ENCODE results near the gene RABL6.

The RABL6 gene

DNA sequence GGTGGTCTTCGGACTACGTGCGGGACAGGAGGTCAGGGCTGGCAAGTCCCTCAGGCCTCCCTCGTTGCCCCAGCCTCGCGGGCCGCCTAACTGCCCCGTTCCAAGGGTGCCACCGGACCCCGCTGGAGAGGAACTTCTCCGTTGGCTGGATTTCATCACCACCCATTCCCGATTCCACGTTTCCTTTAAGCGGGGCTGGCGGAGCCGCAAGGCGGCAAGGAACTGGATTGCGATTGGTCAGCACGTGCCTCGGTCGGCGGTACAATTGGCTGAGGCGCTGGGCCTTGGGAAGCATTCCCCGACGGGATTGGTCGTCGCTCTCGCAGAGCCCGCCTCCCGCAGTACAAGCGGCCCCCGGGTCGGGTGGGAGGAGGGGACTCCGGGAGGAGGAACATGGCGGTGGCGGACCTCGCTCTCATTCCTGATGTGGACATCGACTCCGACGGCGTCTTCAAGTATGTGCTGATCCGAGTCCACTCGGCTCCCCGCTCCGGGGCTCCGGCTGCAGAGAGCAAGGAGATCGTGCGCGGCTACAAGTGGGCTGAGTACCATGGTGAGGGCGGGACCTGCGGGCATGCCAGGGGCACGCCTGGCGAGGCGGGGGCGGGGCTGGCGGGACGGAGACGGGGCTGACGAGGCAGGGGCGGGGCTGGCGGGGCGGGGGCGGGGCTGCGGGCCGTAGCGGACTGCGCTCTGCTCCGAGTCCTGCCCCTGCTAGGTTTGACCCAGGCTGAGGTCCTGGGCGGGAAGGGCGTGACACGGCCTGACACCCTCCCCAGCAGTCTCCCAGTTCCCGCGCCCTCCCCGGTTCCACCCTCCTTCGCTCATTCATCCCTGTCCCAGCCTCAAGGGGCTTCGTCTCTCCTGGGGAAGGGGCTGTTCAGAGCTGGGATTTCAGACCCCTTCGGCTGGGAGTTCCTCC lies 41.6 kb downstream of the RABL6 start, which contains the start of gene PHPT1:
Gene PHPT1 (plus strand): TSS at position 372 of the 922 bp plus-strand sequence. CDS start 22 bp downstream, at position 394.
- peak; percentile 96 for DNase-seq

DNA sequence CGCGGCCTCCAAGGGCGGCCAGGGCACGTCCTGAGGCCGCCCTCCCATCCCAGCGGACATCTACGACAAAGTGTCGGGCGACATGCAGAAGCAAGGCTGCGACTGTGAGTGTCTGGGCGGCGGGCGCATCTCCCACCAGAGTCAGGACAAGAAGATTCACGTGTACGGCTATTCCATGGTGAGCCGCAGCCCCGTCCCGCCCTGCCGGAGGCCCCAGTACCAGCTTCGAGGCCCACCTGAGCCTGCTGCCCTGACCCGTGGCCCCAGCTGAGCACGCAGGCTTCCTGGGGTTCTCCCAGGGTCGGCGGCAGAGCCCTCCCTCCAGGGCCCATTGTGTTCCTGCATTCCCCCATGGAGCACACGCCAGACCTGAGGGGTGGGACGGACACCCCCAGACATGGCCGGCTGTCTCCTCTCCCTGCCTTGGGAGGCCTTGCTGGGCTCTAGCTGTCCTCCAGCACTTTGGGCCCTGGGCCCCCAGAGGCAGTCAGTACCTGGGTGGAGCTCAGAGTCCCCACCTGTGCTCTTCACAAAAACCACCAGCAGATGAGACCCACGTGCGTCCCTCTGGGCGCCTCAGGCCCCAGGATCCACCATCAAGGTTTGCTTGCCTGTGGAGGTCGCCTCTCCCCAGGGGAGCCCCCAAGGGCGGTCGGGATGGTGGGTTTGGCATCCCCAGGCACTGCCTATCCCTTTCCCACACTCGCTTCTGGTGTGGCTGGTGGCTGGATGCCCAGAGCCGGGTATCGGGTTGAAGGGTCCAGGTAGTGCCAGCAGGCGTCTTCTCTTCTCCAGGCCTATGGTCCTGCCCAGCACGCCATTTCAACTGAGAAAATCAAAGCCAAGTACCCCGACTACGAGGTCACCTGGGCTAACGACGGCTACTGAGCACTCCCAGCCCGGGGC lies 42.5 kb downstream of the RABL6 start:
- no peak for DNase-seq

DNA sequence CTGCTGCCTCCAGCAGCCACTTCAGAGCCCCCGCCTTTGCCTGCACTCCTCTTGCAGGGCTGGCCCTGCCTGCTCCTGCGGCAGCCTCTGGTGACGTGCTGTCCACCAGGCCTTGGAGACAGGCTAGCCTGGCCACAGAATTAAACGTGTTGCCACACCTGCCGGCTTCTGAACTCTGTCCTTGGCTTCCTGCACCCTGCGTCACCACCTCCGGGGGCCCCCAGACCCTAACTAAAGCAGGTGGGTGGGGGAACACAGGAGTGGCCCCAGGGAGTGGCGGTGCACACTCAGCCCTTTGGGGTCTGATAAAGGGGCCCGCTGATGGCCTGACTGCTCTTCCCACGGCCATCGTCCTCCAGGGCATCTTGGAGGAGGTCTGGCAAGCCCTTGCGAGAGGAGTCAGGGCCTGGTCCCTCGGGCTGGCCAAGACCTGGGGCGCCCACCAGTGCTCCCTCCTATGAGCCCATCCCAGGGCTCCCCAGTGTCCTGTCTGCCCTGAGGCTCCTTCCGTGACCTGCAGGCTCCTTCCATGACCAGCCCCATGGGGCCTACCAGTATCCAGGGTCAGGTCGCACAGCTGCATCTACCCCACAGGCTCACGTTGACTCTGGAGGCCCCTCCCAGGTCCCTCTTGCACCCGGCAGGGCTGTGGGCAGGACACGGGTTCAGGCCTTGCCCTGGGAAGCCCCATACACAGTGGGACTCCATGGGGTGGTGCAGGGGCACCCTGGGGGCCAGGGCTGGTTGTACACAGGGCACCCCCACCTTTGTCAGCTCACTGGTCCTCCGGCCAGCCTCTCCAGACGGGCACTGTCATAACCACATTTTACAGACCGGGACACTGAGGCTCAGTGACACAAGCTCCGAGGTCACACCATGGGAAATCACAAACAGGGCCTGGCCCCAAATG lies 43.4 kb downstream of the RABL6 start:
- no peak for DNase-seq

DNA sequence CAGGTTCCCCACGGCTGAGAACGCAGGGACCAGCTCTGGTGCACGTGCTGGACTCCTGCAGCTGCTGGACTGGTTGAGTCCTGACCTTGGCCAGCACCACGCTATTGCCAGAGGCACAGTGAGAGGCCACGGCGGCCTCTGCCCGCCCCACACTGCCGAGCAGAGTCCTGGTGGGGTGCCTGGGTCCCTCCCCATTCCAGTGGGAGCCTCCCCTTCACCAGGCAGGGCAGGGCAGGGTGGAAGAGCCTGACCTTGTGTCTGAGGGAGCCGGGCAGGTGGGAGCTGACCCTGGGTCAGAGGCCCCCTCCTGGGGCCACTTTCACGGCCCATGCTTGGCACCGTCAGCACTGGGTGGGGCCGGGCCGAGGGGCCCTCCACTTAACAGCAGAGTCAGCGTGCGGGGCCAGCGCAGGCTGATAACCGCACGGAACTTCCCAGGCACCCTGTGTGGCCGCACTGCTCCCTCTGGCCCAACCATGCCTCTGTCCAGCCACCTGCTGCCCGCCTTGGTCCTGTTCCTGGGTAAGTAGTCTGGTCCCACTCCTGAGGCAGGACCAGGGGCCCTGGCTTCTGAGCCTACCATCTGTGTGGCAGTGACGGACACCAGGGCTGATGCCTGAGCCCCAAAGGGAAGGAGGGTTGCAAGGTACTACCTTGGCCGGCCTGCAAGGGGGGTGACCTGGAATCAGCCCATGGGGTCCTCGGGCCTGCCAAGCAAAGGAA lies 44.4 kb downstream of the RABL6 start, which contains the start of gene MAMDC4:
Gene MAMDC4 (plus strand): TSS at position 406 of the 723 bp plus-strand sequence. CDS start 71 bp downstream, at position 477.
- DNase-seq, result no peak

DNA sequence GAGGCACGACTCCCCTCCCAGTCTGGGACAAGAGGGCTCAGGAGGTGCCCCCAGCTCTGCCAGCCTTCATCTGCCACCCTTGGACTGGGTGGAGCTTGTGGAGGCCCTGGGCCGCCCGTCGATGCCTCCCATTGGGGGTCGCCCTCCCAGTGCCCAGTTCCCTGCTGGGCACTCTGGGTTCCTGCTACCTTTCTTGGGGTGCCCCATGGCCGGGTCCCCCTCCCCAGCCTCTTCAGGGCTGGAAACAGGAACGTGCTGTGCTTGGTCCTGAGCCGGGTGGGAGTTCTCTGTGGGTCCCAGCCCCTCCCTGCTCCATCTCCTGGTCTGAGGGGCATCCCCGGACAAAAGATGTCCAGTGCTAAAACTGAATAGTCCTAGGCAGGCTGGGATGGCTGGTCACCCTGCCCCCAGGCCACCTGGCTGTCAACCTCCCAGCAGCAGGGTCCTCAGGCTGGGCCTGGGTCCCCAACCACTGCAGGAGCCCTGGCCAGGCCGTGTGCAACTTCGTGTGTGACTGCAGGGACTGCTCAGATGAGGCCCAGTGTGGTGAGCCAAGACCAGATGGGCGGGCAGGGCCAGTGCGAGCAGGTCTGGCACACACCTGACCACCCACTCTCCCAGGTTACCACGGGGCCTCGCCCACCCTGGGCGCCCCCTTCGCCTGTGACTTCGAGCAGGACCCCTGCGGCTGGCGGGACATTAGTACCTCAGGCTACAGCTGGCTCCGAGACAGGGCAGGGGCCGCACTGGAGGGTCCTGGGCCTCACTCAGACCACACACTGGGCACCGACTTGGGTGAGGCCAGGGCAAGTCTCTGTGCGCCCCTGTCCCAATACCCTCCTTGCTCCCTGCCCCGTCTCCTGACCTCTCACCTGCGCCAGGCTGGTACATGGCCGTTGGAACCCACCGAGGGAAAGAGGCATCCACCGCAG lies 45.2 kb downstream of the RABL6 start:
- DNase-seq, result no peak

DNA sequence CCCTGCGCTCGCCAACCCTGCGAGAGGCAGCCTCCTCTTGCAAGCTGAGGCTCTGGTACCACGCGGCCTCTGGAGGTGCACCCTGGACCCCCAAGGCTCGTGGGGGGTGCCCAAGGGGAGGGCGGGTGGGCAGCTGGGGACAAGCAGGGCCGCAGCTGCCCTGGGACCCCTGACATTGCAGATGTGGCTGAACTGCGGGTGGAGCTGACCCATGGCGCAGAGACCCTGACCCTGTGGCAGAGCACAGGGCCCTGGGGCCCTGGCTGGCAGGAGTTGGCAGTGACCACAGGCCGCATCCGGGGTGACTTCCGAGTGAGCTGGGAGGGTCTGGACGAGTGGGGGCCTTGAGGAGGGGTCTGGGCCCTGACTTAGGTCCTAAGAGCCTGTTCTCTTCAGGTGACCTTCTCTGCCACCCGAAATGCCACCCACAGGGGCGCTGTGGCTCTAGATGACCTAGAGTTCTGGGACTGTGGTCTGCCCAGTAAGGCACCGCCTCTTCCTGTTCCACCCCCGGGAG lies 45.9 kb downstream of the RABL6 start:
- no peak for DNase-seq

DNA sequence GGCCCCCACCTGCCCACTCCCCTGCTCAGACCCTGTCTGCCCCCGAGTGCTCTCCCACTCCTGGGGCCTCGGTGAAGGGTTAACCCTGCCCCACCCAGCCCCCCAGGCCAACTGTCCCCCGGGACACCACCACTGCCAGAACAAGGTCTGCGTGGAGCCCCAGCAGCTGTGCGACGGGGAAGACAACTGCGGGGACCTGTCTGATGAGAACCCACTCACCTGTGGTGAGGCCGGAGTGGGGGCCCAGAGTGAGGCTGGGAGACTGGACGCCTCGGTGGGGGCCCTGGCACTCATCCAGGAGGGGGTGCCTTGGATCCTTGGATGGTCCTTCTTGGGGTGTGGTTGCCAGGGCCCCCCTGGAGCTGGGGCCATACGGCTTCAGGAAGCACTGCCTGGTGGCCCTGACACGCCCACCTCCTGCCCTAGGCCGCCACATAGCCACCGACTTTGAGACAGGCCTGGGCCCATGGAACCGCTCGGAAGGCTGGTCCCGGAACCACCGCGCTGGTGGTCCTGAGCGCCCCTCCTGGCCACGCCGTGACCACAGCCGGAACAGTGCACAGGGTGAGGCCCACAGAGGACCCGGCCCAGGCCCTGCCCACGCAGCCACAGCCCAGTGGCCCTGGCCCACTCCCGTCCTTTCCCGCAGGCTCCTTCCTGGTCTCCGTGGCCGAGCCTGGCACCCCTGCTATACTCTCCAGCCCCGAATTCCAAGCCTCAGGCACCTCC lies 46.5 kb downstream of the RABL6 start:
- DNase-seq, result no peak

DNA sequence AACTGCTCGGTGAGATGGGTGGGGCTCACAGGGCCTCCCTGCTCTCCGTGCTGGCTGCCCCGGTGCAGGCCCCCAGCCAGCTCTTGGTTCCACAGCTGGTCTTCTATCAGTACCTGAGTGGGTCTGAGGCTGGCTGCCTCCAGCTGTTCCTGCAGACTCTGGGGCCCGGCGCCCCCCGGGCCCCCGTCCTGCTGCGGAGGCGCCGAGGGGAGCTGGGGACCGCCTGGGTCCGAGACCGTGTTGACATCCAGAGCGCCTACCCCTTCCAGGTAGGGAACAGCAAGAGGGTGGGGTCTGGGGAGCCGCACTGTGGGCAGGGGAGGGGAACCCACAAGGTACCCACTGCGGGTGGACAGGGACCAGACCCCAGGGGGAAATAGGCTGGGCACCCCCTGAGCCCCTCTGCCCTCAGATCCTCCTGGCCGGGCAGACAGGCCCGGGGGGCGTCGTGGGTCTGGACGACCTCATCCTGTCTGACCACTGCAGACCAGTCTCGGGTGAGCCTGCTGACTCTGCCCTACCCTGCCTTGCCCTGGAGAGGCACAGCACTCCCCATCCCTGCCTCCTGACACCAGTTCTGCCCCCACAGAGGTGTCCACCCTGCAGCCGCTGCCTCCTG lies 47.2 kb downstream of the RABL6 start:
- DNase-seq, result no peak

DNA sequence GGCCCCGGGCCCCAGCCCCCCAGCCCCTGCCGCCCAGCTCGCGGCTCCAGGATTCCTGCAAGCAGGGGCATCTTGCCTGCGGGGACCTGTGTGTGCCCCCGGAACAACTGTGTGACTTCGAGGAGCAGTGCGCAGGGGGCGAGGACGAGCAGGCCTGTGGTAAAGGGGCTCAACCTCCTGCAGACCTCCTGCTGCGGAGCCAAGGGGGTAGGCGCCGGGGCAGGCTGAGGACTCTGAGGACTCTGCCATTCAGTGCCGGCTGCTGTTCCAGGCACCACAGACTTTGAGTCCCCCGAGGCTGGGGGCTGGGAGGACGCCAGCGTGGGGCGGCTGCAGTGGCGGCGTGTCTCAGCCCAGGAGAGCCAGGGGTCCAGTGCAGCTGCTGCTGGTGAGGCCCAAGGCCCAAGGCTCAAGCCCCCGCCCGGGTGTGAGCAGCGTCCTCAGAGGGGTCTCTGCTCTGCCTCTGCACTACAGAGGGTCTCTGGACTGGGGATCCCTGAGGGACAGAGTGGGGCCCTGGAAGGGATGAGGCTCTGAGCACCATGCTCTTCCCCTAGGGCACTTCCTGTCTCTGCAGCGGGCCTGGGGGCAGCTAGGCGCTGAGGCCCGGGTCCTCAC lies 47.8 kb downstream of the RABL6 start:
- DNase-seq, result no peak

DNA sequence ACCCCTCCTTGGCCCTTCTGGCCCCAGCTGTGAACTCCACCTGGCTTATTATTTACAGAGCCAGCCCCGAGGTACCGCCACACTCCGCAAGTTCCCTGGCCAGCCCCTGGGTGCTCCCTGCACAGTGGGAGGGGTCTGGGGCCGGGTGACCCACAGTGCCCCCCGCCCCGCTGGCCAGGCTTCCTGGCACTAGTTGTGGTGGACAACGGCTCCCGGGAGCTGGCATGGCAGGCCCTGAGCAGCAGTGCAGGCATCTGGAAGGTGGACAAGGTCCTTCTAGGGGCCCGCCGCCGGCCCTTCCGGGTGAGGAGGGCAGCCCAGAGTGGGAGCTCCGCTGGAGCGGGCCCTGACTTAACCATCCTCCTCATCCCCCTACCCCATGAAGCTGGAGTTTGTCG lies 48.3 kb downstream of the RABL6 start:
- DNase-seq, result no peak

DNA sequence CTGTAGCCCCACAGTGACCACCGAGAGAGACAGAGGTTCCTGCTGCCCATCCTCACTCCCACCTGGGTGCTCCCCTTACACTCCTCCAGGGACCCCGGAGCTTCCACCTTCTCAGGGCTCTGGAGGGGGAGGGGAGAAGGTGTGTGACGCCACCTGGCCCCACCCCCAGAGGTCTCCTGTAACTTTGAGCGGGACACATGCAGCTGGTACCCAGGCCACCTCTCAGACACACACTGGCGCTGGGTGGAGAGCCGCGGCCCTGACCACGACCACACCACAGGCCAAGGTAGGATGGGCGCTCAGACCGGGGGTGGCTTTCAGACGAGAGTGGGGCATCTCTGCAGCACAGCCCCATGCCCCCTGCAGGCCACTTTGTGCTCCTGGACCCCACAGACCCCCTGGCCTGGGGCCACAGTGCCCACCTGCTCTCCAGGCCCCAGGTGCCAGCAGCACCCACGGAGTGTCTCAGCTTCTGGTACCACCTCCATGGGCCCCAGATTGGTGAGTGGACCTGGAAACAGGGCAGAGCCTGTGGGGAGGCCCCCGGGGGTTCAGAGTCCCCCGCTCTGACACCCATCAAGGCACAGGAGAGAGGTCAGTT lies 48.9 kb downstream of the RABL6 start:
- no peak for DNase-seq

DNA sequence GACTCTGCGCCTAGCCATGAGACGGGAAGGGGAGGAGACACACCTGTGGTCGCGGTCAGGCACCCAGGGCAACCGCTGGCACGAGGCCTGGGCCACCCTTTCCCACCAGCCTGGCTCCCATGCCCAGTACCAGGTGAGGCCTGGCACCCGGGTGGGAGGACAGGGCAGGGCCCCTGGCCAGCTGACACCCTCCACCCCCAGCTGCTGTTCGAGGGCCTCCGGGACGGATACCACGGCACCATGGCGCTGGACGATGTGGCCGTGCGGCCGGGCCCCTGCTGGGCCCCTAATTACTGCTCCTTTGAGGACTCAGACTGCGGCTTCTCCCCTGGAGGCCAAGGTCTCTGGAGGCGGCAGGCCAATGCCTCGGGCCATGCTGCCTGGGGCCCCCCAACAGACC lies 49.4 kb downstream of the RABL6 start:
- DNase-seq, result no peak

DNA sequence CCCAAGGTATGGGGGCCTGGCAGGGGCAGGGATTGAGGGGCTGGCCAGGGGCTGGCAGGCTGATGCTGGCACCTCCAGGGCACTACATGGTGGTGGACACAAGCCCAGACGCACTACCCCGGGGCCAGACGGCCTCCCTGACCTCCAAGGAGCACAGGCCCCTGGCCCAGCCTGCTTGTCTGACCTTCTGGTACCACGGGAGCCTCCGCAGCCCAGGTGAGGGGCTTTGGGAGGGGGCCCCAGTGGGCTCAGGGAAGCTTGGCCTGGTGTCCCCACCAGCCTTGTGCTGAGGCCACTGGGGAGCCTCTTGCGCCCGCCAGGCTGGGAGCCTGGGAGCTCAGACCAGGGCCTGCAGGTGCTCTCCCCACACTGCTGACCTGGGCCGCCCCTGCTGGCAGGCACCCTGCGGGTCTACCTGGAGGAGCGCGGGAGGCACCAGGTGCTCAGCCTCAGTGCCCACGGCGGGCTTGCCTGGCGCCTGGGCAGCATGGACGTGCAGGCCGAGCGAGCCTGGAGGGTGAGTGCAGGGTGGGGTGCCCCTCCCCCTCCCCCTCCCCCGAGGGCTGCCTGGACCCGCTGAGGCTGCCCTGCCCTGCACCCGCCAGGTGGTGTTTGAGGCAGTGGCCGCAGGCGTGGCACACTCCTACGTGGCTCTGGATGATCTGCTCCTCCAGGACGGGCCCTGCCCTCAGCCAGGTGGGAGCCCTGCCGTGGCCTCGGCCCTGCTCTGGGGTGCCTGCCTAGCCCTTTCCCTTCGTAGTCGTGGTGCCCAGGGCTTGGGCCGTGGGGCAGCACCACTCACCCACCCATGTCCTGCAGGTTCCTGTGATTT lies 50.0 kb downstream of the RABL6 start:
- no peak for DNase-seq

DNA sequence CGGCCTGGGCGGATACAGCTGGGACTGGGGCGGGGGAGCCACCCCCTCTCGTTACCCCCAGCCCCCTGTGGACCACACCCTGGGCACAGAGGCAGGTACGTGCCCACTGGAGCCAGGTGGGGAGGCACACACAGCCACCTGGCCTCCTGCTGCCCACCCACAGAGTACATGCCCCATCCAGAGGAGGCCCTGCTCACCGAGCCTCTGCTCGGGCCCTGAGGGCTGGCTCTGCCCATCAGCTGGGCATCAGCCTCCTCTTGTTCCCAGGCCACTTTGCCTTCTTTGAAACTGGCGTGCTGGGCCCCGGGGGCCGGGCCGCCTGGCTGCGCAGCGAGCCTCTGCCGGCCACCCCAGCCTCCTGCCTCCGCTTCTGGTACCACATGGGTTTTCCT lies 50.7 kb downstream of the RABL6 start:
- DNase-seq, result no peak

DNA sequence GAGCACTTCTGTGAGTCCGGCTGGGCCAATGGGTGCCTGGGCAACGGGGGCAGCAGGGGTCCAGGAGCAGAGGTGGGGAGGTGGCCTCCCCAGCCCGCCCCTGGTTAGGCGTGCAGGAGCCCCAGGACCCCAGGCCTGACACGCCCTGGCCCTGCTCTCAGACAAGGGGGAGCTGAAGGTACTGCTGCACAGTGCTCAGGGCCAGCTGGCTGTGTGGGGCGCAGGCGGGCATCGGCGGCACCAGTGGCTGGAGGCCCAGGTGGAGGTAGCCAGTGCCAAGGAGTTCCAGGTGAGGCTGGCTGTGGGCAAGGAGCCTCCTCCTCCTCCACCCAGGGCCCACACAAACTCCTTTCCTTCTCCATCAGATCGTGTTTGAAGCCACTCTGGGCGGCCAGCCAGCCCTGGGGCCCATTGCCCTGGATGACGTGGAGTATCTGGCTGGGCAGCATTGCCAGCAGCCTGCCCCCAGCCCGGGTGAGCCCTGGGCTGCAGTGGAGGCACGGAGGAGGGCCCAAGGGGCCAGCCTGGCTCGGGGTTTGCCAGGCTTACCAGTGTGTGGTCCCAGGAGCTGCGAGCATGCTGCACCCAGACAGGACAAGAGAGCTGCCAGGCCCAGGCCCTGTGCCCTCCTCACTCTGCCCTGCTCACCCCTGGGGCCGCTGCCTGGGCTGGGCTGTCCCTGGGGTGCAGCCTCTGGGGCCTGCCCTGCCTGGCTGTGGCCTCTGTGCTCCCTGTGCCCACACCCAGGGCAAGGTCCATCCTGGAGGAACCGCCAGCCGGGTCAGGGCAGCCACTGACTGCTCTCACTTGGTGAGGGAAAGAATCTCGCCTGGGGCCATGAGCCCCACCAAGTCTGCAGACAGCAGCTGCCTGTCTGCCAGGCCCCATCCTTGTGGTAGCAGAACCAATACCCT lies 51.4 kb downstream of the RABL6 start:
- DNase-seq, result no peak

DNA sequence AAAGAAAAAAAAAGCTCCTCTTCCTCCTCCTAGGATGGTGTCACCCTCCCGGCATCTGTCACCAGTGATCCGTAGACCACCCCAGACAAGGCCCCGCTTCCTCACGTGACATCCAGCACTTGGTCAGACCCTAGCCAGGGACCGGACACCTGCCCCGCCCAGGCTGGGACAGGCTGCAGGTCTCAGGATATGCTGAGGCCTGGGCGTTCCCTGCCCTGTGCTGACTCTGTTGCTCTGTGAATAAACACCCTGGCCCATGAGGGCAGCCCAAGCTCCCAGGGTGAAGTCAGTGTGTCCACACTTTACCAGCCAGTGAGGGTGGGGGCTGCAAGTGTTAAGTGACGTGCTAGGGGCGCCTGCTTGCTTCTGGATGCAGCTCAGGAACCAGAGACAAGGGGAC lies 52.8 kb downstream of the RABL6 start:
- DNase-seq, result no peak

Data from amniotic stem cell (primary cell).